ENCODE results near the gene PROSER3.

GRCh38 chr19:35816846-35817245, 58.9 kb downstream of the PROSER3 start:
- TF ChIP-seq, protein P1, sequence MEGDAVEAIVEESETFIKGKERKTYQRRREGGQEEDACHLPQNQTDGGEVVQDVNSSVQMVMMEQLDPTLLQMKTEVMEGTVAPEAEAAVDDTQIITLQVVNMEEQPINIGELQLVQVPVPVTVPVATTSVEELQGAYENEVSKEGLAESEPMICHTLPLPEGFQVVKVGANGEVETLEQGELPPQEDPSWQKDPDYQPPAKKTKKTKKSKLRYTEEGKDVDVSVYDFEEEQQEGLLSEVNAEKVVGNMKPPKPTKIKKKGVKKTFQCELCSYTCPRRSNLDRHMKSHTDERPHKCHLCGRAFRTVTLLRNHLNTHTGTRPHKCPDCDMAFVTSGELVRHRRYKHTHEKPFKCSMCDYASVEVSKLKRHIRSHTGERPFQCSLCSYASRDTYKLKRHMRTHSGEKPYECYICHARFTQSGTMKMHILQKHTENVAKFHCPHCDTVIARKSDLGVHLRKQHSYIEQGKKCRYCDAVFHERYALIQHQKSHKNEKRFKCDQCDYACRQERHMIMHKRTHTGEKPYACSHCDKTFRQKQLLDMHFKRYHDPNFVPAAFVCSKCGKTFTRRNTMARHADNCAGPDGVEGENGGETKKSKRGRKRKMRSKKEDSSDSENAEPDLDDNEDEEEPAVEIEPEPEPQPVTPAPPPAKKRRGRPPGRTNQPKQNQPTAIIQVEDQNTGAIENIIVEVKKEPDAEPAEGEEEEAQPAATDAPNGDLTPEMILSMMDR (IDR thresholded peaks at IDR 0.05), result no peak
- no peak for TF ChIP-seq EP300 (IDR thresholded peaks at IDR 0.05)

All from tibial nerve (tissue), 4 donors.